HT-29 (cell line): ENCODE measurements around the gene HOXA5. TPM values are rescaled to one million over a fixed set of nuclear protein-coding genes. Genes with fewer than 3 reads are reported as not detected.

Experiments
- DNase-seq: peaks from one replicate; pipeline ENCODE4 v3.0.0-alpha.2; 2015; ENCODE audit warnings: low spot score
- total RNA-seq: library from RNA; depleted of rRNA; stranded (reverse); fragments of >200 nt; shearing (Covaris generic); gene quantifications from 2 replicates; pipeline ENCODE4 v1.2.3, GENCODE V29; 2014; rRNA removed

Gene HOXA5
- total RNA-seq = 22.1 and 29.3 TPM in 2 replicates

DNA sequence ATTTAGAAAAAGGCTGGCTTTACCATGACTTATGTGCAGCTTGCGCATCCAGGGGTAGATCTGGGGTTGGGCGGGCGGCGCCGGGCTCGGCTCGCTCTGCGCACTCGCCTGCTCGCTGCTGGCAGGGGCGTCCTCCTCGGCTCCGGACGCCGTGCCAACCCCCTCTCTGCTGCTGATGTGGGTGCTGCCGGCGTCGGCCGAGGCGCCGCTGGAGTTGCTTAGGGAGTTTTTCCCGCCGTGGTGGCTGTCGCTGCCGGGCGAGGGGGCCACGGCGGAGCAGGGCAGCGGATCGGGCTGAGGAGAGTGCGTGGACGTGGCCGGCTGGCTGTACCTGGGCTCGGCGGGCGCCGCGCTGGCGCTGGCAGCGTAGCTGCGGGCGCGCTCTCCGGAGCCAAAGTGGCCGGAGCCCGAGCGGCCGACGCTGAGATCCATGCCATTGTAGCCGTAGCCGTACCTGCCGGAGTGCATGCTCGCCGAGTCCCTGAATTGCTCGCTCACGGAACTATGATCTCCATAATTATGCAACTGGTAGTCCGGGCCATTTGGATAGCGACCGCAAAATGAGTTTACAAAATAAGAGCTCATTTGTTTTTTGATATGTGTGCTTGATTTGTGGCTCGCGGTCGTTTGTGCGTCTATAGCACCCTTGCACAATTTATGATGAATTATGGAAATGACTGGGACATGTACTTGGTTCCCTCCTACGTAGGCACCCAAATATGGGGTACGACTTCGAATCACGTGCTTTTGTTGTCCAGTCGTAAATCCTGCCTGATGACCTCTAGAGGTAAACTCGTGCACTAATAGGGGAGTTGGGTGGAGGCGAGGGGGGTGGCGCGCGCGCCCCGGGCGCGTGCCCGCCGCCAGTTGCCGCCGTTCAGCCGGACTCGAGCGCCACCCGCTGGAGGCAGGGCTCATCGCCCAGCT lies at the start of gene HOXA5:
Gene HOXA5 (minus strand): TSS at position 659 of the 927 bp plus-strand sequence. CDS start 74 bp downstream, at position 585.
- DNase-seq = peak; percentile 86

DNA sequence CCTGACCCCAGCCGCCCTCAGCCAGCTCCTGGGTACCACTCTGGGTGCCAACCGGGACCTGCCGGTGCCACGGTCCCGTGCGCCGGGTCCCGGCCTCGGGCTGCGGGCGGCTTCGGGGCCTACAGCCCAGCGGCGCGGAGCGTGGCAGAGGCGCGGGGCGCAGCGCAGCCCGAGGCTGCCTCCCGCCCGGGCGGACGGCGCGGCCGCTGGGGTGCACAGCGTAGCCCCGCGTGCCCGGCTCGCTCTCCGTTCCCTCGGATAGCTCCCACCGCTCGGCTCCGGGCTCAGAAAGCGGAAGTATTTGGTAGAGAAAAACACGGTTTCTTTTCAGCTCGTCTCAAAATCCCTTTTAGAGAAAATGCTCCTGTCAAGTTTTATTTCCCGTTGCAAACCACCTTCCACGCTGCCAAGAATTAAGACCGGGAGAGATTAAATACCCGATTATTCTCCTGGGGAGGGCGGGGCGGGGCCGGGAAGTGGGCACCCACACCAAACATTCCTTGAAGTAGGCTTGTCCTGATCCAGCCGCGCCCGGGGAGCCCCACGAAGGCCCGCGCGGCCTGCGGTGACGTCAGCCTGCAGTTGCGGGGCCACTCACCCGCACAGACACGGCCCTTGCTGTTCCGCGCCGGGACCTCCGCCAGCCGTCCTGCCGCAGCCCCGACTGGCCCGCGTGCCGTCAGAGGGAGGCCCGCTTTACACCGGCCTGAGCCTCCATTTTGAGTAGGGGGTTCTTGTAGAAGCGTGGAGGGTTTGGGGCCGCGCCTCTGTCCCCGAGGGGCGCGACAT lies 49.3 kb upstream of the HOXA5 start:
- peak; percentile 59 for DNase-seq

DNA sequence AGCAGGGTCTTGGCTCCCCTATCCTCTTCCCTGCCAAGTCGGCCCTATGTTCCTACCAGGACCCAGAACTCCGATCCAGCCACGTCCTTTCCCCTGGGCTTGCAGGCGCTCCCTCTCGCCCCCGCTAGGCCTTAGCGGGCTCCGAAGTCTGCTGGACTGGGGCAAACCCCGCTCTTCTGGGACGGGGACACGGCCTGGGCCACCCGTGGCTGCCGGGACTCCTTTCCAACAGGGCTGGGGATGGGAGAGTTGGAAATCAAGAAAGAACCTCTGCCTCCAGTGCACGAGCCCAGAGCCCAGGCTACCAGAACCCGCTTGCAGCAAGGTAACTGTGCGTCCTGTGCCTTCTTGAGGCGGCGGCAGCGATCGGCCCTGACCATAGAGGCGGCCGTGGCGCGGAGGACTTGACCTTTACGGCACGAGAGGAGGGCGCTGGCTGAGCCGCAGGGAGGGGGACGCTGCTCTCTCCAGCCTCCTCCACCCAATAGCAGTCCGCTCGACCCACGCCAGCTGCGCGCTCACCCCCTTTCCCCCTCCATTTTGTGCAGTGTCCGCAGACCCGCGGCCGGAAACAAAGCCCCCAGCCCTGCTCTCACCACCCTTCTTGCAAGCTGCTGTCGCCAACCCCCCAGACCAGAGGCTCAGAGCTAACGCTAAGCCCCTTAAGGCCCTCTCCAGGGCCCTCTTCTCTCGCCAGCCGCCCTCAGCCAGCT lies 48.5 kb upstream of the HOXA5 start:
- DNase-seq = peak; percentile 75

DNA sequence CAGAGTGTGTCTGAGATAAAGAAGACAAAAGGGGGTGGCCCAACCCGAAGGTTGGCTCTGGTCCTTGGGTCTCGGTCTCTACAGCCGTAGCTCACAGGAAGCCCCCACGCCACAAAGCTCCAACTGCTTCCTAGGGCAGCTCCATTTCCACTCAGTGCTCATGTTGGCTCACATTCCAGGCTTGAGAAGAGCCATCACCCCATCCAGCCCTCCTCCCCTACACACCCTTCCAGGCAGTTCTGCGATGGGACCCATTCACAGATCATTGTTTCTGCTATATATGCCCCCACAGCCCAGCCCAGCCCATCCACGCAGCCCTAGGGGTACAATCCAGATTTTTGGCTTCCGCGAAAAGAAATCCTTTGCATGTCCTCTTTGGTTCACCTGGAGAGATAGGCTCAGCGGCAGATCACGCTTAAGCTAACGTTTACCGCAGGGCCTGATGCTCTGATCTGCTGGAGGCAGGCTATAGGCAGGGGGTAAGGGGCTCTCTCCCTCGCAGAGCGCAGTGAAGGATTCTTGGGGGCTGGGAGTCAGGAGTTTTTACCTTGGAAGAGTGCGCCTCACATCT lies 47.8 kb upstream of the HOXA5 start:
- DNase-seq = peak; percentile 66

DNA sequence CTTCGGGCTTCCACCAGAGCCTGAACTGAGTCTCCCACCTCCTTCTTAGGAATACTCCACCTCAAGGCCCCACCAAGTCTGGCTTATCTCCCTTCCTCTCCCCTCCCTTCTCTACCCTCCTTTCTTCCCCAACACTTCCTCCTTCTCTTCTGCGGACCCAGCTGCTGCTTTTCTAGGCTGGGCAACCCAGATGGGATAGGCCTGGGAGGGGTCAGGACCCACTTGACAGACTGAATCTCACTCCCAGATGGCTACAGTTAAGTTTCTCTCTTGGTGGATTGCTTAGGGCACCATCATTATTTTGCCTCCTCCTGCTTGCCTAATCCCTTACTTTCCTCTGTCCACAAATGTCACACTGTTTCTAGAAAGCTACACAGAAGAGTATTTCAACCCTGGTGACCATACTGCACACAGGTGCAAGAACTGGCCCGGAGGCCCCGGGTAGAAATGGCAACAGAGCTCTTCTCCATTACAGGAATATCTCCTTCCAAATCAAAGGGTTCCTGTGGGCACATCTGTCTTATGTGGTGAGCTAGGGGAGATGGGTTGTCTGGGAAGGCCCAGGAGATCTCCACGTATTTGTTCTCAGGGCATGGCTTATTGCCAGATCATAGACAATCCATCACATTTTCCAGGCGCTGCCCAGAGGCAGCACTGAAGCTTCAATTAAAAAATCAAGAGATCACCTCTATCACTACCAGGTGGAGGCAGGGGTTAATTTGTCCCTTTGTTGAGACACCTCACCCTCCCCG lies 46.7 kb upstream of the HOXA5 start:
- peak; percentile 78 for DNase-seq

DNA sequence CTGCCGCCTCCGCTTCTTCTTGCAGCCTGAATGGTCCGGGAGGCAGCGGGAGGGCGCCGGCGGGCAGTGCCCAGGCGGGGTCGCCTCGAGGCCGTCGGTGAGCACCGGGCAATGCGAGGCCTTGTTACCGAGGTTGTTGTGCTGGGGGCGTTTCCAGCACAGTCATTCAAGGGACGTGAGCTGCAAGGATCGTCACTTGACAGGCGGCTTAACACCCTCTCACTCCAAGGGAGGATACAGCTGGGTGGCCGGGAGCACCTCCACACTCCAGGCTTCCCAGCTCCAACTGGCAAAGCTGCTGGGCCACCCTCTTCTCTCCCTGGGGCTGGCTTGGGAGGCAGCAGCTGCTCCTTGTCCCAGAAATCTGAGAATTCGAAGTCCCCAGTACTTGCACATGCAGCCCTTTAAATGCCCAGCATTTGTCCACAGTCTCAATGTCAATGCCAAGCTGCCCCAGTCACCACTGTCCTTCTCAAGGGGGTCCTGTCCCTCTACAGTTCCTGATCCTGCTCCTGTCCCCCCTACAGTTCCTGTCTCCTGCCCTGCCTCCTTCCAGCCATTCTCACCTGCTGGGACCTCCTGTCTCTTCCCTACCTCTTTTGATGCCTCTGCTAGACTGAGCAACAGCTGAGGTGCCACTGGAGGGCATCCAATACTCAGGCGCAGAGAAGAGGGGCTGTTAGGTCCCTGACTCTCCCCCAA lies 46.0 kb upstream of the HOXA5 start:
- peak; percentile 79 for DNase-seq

DNA sequence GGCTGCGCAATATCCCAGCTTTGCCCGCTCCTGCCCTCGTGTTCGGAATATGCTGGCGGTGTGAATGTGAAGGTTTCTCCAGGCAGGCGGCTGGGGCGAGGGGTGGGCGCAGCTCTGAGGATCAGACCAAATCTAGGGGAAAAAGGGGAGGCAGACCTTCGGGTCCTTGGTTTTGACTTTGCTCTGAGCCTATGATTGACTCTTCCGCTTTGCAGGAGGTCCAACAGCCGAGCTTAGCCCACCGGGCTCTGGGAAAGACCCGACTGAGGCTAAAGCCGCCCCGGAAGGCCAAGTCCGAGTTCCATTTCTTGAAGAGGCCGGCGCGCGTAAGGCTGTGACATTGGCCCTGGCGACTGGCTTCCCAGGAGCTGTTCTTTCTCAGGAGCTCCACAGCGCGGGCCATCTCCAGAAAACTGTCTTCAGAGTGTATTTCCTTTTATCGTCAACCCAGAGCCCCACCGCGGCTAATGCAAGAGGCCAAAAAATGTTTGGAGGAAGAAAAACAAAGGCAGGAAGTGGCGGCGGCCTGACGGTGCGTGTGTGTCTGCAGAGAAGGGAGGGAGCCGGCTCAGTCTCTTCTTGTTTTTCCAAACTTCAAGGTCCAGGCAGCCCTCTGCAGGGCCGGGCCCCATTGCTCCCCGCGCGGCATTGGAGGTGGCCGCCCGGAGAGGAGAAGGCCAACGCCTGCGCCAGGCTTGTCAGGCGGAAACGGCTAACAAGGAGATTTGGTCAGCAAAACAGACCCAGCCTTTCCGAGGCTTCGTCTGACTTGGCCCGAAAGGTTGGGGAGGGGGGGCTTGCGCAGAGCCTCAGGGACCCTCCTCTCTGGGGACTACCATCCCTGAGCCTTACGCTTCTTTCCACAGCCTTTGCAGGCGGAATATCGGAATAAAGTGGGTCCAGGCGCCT lies 45.2 kb upstream of the HOXA5 start:
- peak; percentile 68 for DNase-seq

DNA sequence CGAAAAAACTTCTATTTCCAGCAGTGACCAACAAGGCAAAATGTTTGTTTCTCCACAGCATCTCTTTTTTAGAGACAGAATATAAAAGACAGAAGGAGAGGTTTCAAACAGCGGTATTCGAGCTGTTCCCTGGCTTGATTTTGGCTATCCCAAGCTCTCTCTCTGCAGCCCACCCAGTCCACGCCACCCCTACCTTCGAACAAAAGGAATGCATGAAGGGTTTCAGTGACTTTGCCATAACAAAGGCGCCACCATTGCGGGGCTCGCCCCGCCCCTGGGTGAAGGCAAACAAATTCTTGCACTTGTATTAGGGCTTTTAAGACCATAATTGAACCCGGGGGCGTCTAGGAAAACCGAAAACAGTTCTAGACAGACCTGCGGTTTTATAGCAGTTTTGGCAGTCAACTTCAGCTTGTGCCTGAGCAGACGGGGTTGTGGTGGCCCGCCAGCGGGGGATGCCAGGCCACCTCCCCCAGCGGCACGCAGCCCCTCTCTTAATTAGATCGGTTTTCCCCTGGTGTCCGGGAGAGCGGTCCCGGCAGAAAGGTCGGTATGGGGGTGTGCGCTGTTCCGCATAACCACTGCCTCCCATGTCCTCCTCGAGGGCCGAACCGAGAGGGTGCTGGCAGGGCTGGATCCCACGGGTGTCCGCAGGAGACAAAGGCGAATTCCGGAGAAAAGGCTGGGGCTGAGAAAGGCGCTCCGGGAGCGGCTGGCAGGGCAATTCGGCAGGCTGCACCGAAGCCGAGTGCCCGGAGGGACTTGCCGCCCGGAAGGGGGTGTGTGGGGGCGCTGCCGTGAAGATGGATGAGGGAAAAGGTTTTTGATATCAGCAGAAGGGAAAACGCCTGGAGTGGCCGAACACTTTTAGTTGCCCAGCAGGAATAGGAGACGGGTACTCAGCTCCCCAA lies 44.2 kb upstream of the HOXA5 start:
- peak; percentile 66 for DNase-seq

DNA sequence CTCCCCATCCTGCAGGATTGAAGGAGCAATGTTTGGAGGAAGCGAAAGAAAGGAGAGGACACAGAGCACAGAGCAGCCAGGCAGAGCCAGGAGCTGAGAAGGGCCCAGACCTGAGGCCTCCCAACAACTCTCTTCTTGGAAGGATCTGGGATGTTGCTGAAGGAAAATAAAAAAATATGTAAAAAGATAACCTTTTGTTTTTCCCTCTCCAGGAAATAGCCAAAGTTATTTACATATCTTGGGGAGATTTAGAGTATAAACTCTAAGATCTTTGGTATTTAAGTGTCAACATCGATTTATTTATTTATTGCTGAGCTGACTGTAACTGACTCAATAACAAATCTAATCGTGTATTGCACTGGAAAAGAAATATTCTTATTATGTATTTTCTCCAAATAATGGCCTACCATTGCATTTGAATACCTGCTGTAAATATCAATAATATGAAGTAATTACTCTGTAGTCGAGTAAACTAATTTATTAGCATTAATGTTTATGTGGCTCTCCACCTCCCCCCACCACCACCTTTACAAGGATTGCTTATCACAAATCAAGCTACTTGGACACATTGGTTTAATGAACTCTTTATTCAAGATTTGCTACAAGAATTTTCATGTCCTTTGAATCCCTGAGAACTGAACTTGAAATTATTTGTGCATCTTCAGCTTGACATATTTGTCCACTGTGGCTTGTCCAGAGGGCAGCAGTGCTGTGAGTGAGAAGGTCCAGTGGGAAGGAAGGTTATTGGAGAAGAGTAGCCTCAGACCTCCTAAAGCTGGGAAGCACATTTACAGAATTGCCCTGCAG lies 43.4 kb upstream of the HOXA5 start:
- DNase-seq = no peak

DNA sequence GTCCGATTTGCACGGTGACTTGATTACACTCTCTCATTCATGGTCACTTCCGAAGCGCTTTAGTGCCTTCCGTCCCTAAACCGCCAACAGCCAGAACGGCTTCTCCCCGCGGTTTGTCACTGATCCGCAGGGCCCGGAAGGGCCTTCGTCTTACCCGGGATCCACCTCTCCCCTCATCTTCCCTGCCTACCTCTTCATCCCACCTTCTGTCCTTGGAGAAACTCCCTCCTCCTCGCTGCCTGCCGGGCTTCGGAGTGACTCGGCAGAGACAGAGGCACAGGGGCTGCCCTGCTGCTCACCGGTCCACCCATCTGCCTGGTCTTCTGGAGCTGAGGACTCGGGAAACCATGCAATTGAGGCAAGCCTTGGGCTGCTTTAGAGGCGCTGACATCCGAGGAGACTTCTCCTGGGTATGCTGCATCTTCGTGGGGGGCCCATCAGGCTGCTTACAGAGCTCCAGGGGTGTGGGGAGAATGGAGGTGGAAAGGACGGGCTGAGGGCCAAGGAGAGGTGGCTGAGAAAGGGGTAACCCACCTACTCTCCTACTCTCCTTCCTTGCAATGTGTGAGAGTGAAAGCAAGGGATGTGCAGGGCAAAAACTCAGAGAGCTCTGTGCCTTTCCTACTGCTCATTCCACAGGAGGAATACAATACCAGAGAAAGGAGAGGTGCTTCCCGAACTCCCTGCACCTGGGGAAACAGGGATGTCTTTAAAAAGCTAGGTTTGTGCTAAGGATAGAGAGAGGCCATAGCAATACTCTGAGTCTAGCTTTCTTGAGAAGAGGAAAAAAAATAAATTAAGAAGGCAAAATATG lies 42.6 kb upstream of the HOXA5 start:
- peak; percentile 72 for DNase-seq

DNA sequence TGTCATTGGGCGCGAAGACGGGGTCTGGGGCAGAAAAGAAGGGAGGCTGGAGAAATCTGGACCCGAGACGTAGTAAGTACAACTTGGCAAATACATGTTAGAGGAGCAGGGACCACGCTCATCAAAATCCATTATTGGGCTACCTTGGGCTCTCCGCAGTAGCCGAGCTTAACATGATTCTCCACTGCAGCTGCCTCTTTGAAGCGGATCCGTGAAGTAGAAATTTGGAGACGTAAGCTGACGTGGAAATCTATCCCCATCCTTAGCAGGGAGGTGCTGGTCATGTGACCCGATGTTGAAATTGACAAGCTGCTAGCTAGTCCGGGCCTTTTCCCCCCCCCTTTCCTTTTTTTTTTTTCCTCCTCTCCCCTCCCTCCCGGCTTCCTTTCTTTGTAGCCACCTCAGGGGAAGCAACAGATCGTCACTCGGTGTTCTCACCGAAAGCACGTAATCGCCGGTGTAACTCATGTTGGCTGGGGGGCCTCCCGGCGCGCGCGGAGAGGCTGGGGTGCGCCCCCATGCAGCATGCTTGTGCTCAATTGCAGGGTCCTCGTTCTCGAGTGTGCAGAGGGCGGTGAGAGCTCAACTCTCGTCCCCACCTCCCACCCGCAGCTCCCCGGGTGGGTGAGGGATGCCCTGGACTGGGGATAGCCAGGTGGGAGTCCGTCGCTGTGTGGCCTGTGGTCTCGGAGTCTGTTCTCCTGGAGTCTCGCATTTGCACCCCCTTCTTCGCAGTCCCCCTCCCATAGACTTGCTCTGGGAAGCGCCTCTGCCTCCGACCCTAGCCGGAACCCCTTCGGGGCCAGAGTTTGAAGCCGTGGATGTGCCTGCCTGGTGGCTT lies 41.8 kb upstream of the HOXA5 start, which contains the start of gene HOXA11:
Gene HOXA11 (minus strand): TSS at position 220 of the 841 bp plus-strand sequence. CDS start 88 bp downstream, at position 132.
- DNase-seq = peak; percentile 70

DNA sequence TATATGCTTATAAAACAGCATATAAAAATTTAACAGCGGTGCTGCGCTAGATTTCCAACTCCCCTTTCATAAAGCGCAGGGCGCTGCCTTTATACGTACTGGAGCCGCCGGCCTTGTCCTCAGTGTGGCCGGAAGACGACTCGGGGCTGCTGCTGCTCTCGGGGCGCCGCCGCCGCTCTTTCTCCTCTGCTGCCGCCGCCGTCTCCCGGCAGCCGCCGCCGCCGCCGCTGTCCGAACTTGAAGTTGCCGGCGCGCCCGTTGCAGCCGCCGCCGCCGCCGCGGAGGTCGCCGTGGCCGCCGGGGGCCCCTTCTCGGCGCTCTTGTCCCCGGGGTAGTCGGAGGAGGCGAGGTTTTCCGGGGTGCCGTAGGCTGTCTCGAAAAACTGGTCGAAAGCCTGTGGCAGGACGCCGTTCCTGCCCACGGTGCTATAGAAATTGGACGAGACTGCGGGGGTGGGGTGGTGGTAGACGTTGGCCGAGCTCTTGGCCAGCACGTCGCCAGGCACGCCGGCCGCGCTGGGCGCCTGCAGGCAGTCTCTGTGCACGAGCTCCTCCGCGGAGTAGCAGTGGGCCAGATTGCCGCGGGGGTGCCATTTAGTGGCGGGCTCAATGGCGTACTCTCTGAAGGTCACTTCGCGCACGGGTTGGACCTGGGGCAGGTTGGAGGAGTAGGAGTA lies 41.0 kb upstream of the HOXA5 start:
- DNase-seq = peak; percentile 80

DNA sequence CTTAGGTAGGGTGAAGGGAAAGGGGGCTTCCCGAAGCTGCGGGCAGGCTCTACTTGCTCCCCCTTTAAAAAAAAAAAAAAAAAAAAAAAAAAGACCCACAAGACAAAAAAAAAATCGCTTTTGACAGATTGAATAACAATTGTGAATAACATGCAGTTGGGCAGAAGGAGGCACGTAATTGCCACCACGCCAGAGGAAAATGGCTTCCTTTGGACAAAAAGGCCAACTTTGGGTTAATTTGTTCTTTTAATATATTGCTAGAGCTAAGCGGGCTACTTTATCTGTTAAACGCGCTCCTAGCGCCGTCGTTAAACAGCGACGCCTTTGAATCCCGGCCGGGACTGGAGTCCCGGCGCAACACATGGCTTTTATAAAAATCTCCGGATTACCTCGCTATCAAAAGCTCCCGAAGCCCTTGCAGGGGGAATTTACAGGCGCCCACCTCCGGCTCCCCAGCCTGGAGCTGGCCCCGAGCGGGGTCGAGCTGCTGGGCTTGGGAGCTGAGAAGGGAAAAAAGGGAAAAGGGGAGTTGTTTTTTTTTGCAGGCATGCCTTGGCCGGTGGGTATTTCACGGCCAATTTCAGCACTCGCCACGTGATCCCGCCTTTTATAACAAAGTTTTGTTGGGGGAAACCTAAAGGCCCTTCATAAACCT lies 40.3 kb upstream of the HOXA5 start:
- no peak for DNase-seq
